ENCODE data around the gene DOCK9. TPM values are rescaled to one million over a fixed set of nuclear protein-coding genes. Genes with fewer than 3 reads are reported as not detected.

Gene DOCK9
- total and polyA plus RNA-seq, 2 donors (not counting 1 experiment from before 2014, with no cell fraction given), result 18.5 to 28.0 TPM

GRCh38 chr13:98972059-98972458 lies 5.8 kb downstream of the DOCK9 start:
- H3K4me1 Mint-ChIP-seq, result peaks cover 27% of the 10 kb centered on the region
- ChIA-PET CTCF (no interaction called here), POLR2A (no interaction called here)
- intact Hi-C loops (cut with micrococcal nuclease), result no loop called here
- Histone ChIP-seq H2AFZ (ENCODE audit: insufficient read depth, low read depth, low read length, poor library complexity, severe bottlenecking) (no peak overlapping the region), H3K4me1 (ENCODE audit: control insufficient read depth in 2 of 2, insufficient read depth in 2 of 2, low read length in 2 of 2) (peaks cover 5 to 14% of the 10 kb centered on the region in 2 donors), H3K27me3 (replicated peaks in 1 of 4; ENCODE audit: control extremely low read depth in 1 of 4, control insufficient read depth in 3 of 4, insufficient read depth in 4 of 4, low read length in 3 of 4) (no peaks in the 10 kb centered on the region), H3K9me3 (ENCODE audit: control extremely low read depth in 1 of 3, control insufficient read depth in 2 of 3, insufficient read depth in 1 of 3, low read length in 2 of 3) (no peaks in the 10 kb centered on the region), H4K20me1 (ENCODE audit: control insufficient read depth, insufficient read depth, low read length, poor library complexity, severe bottlenecking) (no peaks in the 10 kb centered on the region), H3K4me2 (replicated peaks; ENCODE audit: low read depth, low read length, poor library complexity, severe bottlenecking) (no peak overlapping the region), H3K79me2 (ENCODE audit: control insufficient read depth, insufficient read depth, low read length) (no peaks in the 10 kb centered on the region), H3K9ac (ENCODE audit: low read length) (no peak overlapping the region), H3K36me3 (replicated peaks in 1 of 2; ENCODE audit: control extremely low read depth in 1 of 2, control insufficient read depth in 1 of 2, extremely low read depth in 1 of 2, insufficient read depth in 2 of 2, low read length in 1 of 2) (no peaks in the 10 kb centered on the region), H3K4me3 (ENCODE audit: control extremely low read depth in 1 of 5, extremely low read depth in 1 of 5, insufficient read depth in 1 of 5, low read depth in 2 of 5, low read length in 4 of 5) (no peak overlapping the region), H3K27ac (ENCODE audit: low read length in 2 of 2) (no peak overlapping the region)
- no peak overlapping the region for H3K27ac Mint-ChIP-seq
- TF ChIP-seq CTCF (IDR thresholded peaks at IDR 0.05), result no peak
- no peak for TF ChIP-seq EZH2 (IDR thresholded peaks at IDR 0.05; ENCODE audit: borderline replicate concordance, insufficient read depth, low read depth, low read length, poor library complexity, severe bottlenecking)
- WGBS (ENCODE audit: insufficient coverage), result 83% methylated on average over 1 of the region's 3 CpGs
- no peaks in the 10 kb centered on the region for H3K27me3 Mint-ChIP-seq
- no peak for DNase-seq
- H3K4me3 Mint-ChIP-seq, result no peak overlapping the region
- ATAC-seq (ENCODE audit: low read depth), result no peak
- no peaks in the 10 kb centered on the region for H3K9me3 Mint-ChIP-seq (ENCODE audit: insufficient read depth)

- DNase-seq, result no peak
- Histone ChIP-seq H3K79me2 (ENCODE audit: control insufficient read depth, insufficient read depth, low read length) (no peaks in the 10 kb centered on the region), H4K20me1 (ENCODE audit: control insufficient read depth, insufficient read depth, low read length, poor library complexity, severe bottlenecking) (no peaks in the 10 kb centered on the region), H3K9me3 (ENCODE audit: control extremely low read depth in 1 of 3, control insufficient read depth in 2 of 3, insufficient read depth in 1 of 3, low read length in 2 of 3) (no peaks in the 10 kb centered on the region), H3K9ac (ENCODE audit: low read length) (no peak overlapping the region), H3K4me3 (ENCODE audit: control extremely low read depth in 1 of 5, extremely low read depth in 1 of 5, insufficient read depth in 1 of 5, low read depth in 2 of 5, low read length in 4 of 5) (no peak overlapping the region), H3K36me3 (replicated peaks in 1 of 2; ENCODE audit: control extremely low read depth in 1 of 2, control insufficient read depth in 1 of 2, extremely low read depth in 1 of 2, insufficient read depth in 2 of 2, low read length in 1 of 2) (no peaks in the 10 kb centered on the region), H3K27ac (ENCODE audit: low read length in 2 of 2) (no peak overlapping the region), H3K27me3 (replicated peaks in 1 of 4; ENCODE audit: control extremely low read depth in 1 of 4, control insufficient read depth in 3 of 4, insufficient read depth in 4 of 4, low read length in 3 of 4) (no peaks in the 10 kb centered on the region), H3K4me1 (ENCODE audit: control insufficient read depth in 2 of 2, insufficient read depth in 2 of 2, low read length in 2 of 2) (peaks cover 5 to 10% of the 10 kb centered on the region in 2 donors), H3K4me2 (replicated peaks; ENCODE audit: low read depth, low read length, poor library complexity, severe bottlenecking) (no peak overlapping the region), H2AFZ (ENCODE audit: insufficient read depth, low read depth, low read length, poor library complexity, severe bottlenecking) (no peak overlapping the region)
- peaks cover 14% of the 10 kb centered on the region for H3K4me1 Mint-ChIP-seq
- 94% methylated on average over 4 of the region's 5 CpGs for WGBS (ENCODE audit: insufficient coverage)
- CTCF ChIA-PET, result no interaction called here
- TF ChIP-seq CTCF (IDR thresholded peaks at IDR 0.05) (no peak), EZH2 (IDR thresholded peaks at IDR 0.05; ENCODE audit: borderline replicate concordance, insufficient read depth, low read depth, low read length, poor library complexity, severe bottlenecking) (no peak)
- no peak overlapping the region for H3K27ac Mint-ChIP-seq
- no peak for ATAC-seq (ENCODE audit: low read depth)
- POLR2A ChIA-PET, result no interaction called here
- intact Hi-C loops (cut with micrococcal nuclease), result no loop called here
- H3K27me3 Mint-ChIP-seq, result no peaks in the 10 kb centered on the region
- no peak overlapping the region for H3K4me3 Mint-ChIP-seq
- H3K9me3 Mint-ChIP-seq (ENCODE audit: insufficient read depth), result no peaks in the 10 kb centered on the region
Measured at GRCh38 chr13:98970330-98970729, 7.5 kb downstream of the DOCK9 start.
